ENCODE measurements around the gene PRTG. TPM values are rescaled to one million over a fixed set of nuclear protein-coding genes. Genes with fewer than 3 reads are reported as not detected.

The PRTG gene
- total RNA-seq, 1 experiment from 2014 or later: 3.6 TPM

- no peak for TF ChIP-seq NFATC4 (CRISPR knock-in tag; IDR thresholded peaks at IDR 0.05)
- no peak for TF ChIP-seq NFE2L1 (CRISPR knock-in tag; IDR thresholded peaks at IDR 0.05)
- no peak for TF ChIP-seq TEAD1 (CRISPR knock-in tag; IDR thresholded peaks at IDR 0.05)
- TF ChIP-seq PRDM15 (CRISPR knock-in tag; IDR thresholded peaks at IDR 0.05): no peak
- TF ChIP-seq NR1H2 (CRISPR knock-in tag; IDR thresholded peaks at IDR 0.05): no peak
- TF ChIP-seq E2F1 (CRISPR knock-in tag; IDR thresholded peaks at IDR 0.05): no peak
- TF ChIP-seq ZNF121 (CRISPR knock-in tag; IDR thresholded peaks at IDR 0.05): no peak
These were observed 42.1 kb downstream of the PRTG start (continued) for GRCh38 chr15:55700876-55701275.

- H3K4me3 Mint-ChIP-seq: no peak overlapping the region
- H3K27me3 Mint-ChIP-seq (ENCODE audit: low read depth): peaks cover 2% of the 10 kb centered on the region; the same call in 1 of the 2 replicates
- ChIA-PET POLR2A (no interaction called here), CTCF (no interaction called here)
- no peak overlapping the region for H3K27ac Mint-ChIP-seq
- no peak for ATAC-seq
- H3K36me3 Mint-ChIP-seq: no peaks in the 10 kb centered on the region
- TF ChIP-seq USF2 (CRISPR knock-in tag; IDR thresholded peaks at IDR 0.05) (no peak), PRRX2 (CRISPR knock-in tag; IDR thresholded peaks at IDR 0.05) (no peak), GABPB1 (CRISPR knock-in tag; IDR thresholded peaks at IDR 0.05) (no peak), EMX1 (CRISPR knock-in tag; IDR thresholded peaks at IDR 0.05) (no peak), CDX4 (CRISPR knock-in tag; IDR thresholded peaks at IDR 0.05; ENCODE audit: borderline replicate concordance) (no peak), MXD4 (CRISPR knock-in tag; IDR thresholded peaks at IDR 0.05; ENCODE audit: borderline replicate concordance) (no peak), AR (CRISPR knock-in tag; IDR thresholded peaks at IDR 0.05) (no peak), ERG (CRISPR knock-in tag; IDR thresholded peaks at IDR 0.05) (no peak), FOXJ3 (CRISPR knock-in tag; IDR thresholded peaks at IDR 0.05; ENCODE audit: borderline replicate concordance) (no peak), KAT7 (CRISPR knock-in tag; IDR thresholded peaks at IDR 0.05; ENCODE audit: borderline replicate concordance) (no peak)
- no peak for DNase-seq (ENCODE audit: low spot score)
- H3K4me1 Mint-ChIP-seq: peaks cover 39% of the 10 kb centered on the region
- H3K9me3 Mint-ChIP-seq: no peaks in the 10 kb centered on the region
These were observed 44.3 kb downstream of the PRTG start for GRCh38 chr15:55698653-55699052.

All from WTC11 (cell line).